Neuronal stem cell (in vitro differentiated cells): Measurements from ENCODE around the gene BCL2.

ENCODE experiments used
- DNase-seq: peaks from one replicate; pipeline ENCODE4 v3.0.0-alpha.2; 2013; ENCODE audit warnings: low spot score
- H2AFZ ChIP-seq: one replicate; pipeline ENCODE4 v1.6.1; 2013; ENCODE audit warnings: mild to moderate bottlenecking, low read length, inconsistent platforms
- H2AK5ac ChIP-seq: 2 replicates; pipeline ENCODE4 v1.6.1; 2013; ENCODE audit warnings: low read depth, mild to moderate bottlenecking, inconsistent platforms, low read length, moderate library complexity, mixed read lengths
- H2BK120ac ChIP-seq: 2 replicates; pipeline ENCODE4 v1.6.1; 2013; ENCODE audit warnings: low read depth, mild to moderate bottlenecking, inconsistent platforms, low read length, moderate library complexity, mixed read lengths
- H2BK12ac ChIP-seq: one replicate; pipeline ENCODE4 v1.6.1; 2013; ENCODE audit warnings: low read length, inconsistent platforms
- H2BK15ac ChIP-seq: 2 replicates; pipeline ENCODE4 v1.6.1; 2013; ENCODE audit warnings: mild to moderate bottlenecking, low read length, inconsistent platforms, mixed read lengths
- H2BK5ac ChIP-seq: one replicate; pipeline ENCODE4 v1.6.1; 2013; ENCODE audit warnings: inconsistent platforms, mild to moderate bottlenecking, low read length, moderate library complexity
- H3K14ac ChIP-seq: one replicate; pipeline ENCODE4 v1.6.1; 2013; ENCODE audit warnings: low read length, inconsistent platforms
- H3K18ac ChIP-seq: 2 replicates; pipeline ENCODE4 v1.6.1; 2013; ENCODE audit warnings: low read length, inconsistent platforms
- H3K23ac ChIP-seq: 2 replicates; pipeline ENCODE4 v1.6.1; 2013; ENCODE audit warnings: low read depth, mild to moderate bottlenecking, mixed read lengths, low read length, inconsistent platforms; ENCODE audit not compliant: poor library complexity
- H3K27ac ChIP-seq: replicated peaks from 3 replicates; pipeline ENCODE4 v1.5.1; 2013; ENCODE audit warnings: low read length, inconsistent platforms
- H3K27me3 ChIP-seq, 3 experiments: 2 replicates each; pipeline ENCODE4 v1.6.1; 2013; ENCODE audit warnings: low read length in 3 of 3, mild to moderate bottlenecking in 2 of 3, inconsistent platforms in 1 of 3, low read depth in 1 of 3, mixed read lengths in 1 of 3, moderate library complexity in 1 of 3; ENCODE audit not compliant: control insufficient read depth in 3 of 3, insufficient read depth in 3 of 3
- H3K36me3 ChIP-seq, 2 donors: replicated peaks in 1 of 2; 2 replicates each; pipeline ENCODE4 v1.6.1; 2013; ENCODE audit warnings: low read length in 2 of 2; ENCODE audit not compliant: control insufficient read depth in 2 of 2, insufficient read depth in 2 of 2
- H3K4ac ChIP-seq: 2 replicates; pipeline ENCODE4 v1.6.1; 2013; ENCODE audit warnings: inconsistent platforms, mild to moderate bottlenecking, low read length, moderate library complexity
- H3K4me1 ChIP-seq, 2 donors: 1 replicate in 1 of 2; 2 replicates in 1 of 2; pipeline ENCODE4 v1.6.1; 2013; ENCODE audit warnings: low read length in 2 of 2, low read depth in 1 of 2; ENCODE audit not compliant: control insufficient read depth in 2 of 2, insufficient read depth in 1 of 2
- H3K4me2 ChIP-seq: one replicate; pipeline ENCODE4 v1.6.1; 2013; ENCODE audit warnings: mild to moderate bottlenecking, low read length, inconsistent platforms; ENCODE audit not compliant: insufficient read depth, poor library complexity, severe bottlenecking
- H3K4me3 ChIP-seq, 2 donors: 2 replicates each; pipeline ENCODE4 v1.5.1; 2013; ENCODE audit warnings: low read length in 2 of 2, mild to moderate bottlenecking in 2 of 2, inconsistent platforms in 1 of 2, moderate library complexity in 1 of 2
- H3K79me1 ChIP-seq: one replicate; pipeline ENCODE4 v1.6.1; 2013; ENCODE audit warnings: low read depth, mild to moderate bottlenecking, inconsistent platforms, low read length, moderate library complexity
- H3K9ac ChIP-seq: one replicate; pipeline ENCODE4 v1.6.1; 2013; ENCODE audit warnings: mild to moderate bottlenecking, low read depth, low read length, inconsistent platforms; ENCODE audit not compliant: poor library complexity
- H3K9me3 ChIP-seq, 2 donors: replicated peaks in 1 of 2; 2 replicates each; pipeline versions ENCODE3 to v1.6.1; 2013; ENCODE audit warnings: low read length in 2 of 2, mild to moderate bottlenecking in 2 of 2, inconsistent platforms in 1 of 2, low read depth in 1 of 2, mixed read lengths in 1 of 2, moderate library complexity in 1 of 2; ENCODE audit not compliant: control insufficient read depth in 2 of 2, insufficient read depth in 1 of 2
- H4K8ac ChIP-seq: one replicate; pipeline ENCODE4 v1.6.1; 2013; ENCODE audit warnings: low read depth, mild to moderate bottlenecking, inconsistent platforms, low read length, moderate library complexity
- H4K91ac ChIP-seq: one replicate; pipeline ENCODE4 v1.6.1; 2013; ENCODE audit warnings: low read length, low read depth, mild to moderate bottlenecking, inconsistent platforms; ENCODE audit not compliant: poor library complexity
- WGBS, 2 donors: extraction: QIAGEN DNeasy Blood & Tissue Kit; methylation state at CpG; one replicate each; pipeline ENCODE4 v1.1.7; 2013; ENCODE audit warnings: missing lambda C conversion rate in 2 of 2, mixed read lengths in 1 of 2; ENCODE audit not compliant: insufficient read length in 2 of 2, insufficient replicate concordance in 1 of 2; ENCODE audit errors: extremely low coverage in 2 of 2; 5-methylcytosine and 5-hydroxymethylcytosine counted together

BCL2 gene

GRCh38 chr18:63240531-63241316, 78.8 kb downstream of the BCL2 start:
- Histone ChIP-seq H3K4me3 (no peak overlapping the region), H3K23ac (no peak overlapping the region)
- WGBS, 2 donors, result no CpG with 5 or more reads among the region's 8 CpGs

DNA sequence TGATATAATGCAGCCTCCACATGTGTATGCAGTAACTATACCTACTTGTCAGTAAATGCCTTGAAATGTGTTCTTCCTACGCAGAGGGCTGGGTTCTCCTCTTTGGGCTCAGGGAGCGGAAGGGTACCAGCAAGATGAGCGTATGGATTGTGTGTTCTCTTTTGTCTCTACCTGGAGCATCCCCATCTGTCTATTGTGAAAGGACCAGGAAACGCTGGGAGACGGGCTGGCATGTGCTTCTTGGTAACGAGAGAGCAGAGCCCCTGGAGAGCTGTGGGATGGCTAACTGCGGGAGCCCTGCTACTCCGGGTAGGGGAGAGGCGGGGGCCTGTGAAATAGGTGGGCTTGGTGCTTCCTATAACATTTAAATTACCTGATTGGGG, 80.9 kb downstream of the BCL2 start:
- H2BK12ac ChIP-seq, result no peak overlapping the region
- no peak overlapping the region for H3K23ac ChIP-seq
- H3K14ac ChIP-seq, result no peak overlapping the region
- no peak overlapping the region for H4K91ac ChIP-seq
- H2BK120ac ChIP-seq, result no peak overlapping the region
- peak overlapping the region; percentile 50 for H3K18ac ChIP-seq
- H3K4me3 ChIP-seq, result peak overlapping the region in 1 of 2 donors; percentile 25
- H3K4me1 ChIP-seq, result peaks cover 20 to 27% of the 10 kb centered on the region in 2 donors
- no peaks in the 10 kb centered on the region for H3K79me1 ChIP-seq
- no peak overlapping the region for H2BK15ac ChIP-seq
- no peaks in the 10 kb centered on the region for H3K27me3 ChIP-seq
- H4K8ac ChIP-seq, result no peak overlapping the region
- whole genome bisulfite sequencing, 2 donors, result no CpG with 5 or more reads among the region's 9 CpGs
- peak overlapping the region; percentile 92 for H3K27ac ChIP-seq
- no peak overlapping the region for H2AK5ac ChIP-seq
- H3K9me3 ChIP-seq, result no peaks in the 10 kb centered on the region
- no peak overlapping the region for H3K4ac ChIP-seq
- peak overlapping the region; percentile 32 for H3K4me2 ChIP-seq
- peak; percentile 17 for DNase-seq
- H2BK5ac ChIP-seq, result no peak overlapping the region
- H3K9ac ChIP-seq, result no peak overlapping the region
- peak overlapping the region; percentile 62 for H2AFZ ChIP-seq
- H3K36me3 ChIP-seq, result no peaks in the 10 kb centered on the region

More at GRCh38 chr18:63240531-63241316, 78.8 kb downstream of the BCL2 start:
- Histone ChIP-seq H4K8ac (no peak overlapping the region), H2BK15ac (no peak overlapping the region), H4K91ac (no peak overlapping the region), H3K14ac (no peak overlapping the region), H3K18ac (no peak overlapping the region), H2AFZ (no peak overlapping the region), H2BK120ac (no peak overlapping the region), H2BK5ac (no peak overlapping the region), H3K4me1 (peaks cover 21 to 27% of the 10 kb centered on the region in 2 donors), H3K79me1 (no peaks in the 10 kb centered on the region), H3K36me3 (no peaks in the 10 kb centered on the region), H3K27me3 (no peaks in the 10 kb centered on the region), H3K4ac (no peak overlapping the region), H3K9ac (no peak overlapping the region), H3K9me3 (no peaks in the 10 kb centered on the region), H2AK5ac (no peak overlapping the region), H3K4me2 (no peak overlapping the region), H3K27ac (no peak overlapping the region), H2BK12ac (no peak overlapping the region)
- no peak for DNase-seq

GRCh38 chr18:63237881-63238692, 81.5 kb downstream of the BCL2 start:
- Histone ChIP-seq H3K4me2 (peak overlapping the region; percentile 32), H2AFZ (peak overlapping the region; percentile 62), H2BK120ac (no peak overlapping the region), H3K27me3 (no peaks in the 10 kb centered on the region), H4K8ac (no peak overlapping the region), H2AK5ac (no peak overlapping the region), H3K18ac (no peak overlapping the region), H3K4me1 (peaks cover 20 to 27% of the 10 kb centered on the region in 2 donors), H3K23ac (no peak overlapping the region), H2BK12ac (no peak overlapping the region), H3K36me3 (no peaks in the 10 kb centered on the region), H3K27ac (peak overlapping the region; percentile 92), H3K4me3 (peak overlapping the region in 1 of 2 donors; percentile 25), H2BK15ac (no peak overlapping the region), H3K9me3 (no peaks in the 10 kb centered on the region), H3K79me1 (no peaks in the 10 kb centered on the region), H4K91ac (no peak overlapping the region), H3K14ac (no peak overlapping the region), H3K4ac (no peak overlapping the region), H3K9ac (no peak overlapping the region), H2BK5ac (no peak overlapping the region)
- no CpG with 5 or more reads among the region's 14 CpGs for WGBS, 2 donors
- DNase-seq, result peak; percentile 75
